Measurements from ENCODE around the gene LMBR1L. TPM values are rescaled to one million over a fixed set of nuclear protein-coding genes. Genes with fewer than 3 reads are reported as not detected.

Gene LMBR1L
- total RNA-seq, 2 donors from 2014 or later, result 25.2 to 143 TPM

DNA sequence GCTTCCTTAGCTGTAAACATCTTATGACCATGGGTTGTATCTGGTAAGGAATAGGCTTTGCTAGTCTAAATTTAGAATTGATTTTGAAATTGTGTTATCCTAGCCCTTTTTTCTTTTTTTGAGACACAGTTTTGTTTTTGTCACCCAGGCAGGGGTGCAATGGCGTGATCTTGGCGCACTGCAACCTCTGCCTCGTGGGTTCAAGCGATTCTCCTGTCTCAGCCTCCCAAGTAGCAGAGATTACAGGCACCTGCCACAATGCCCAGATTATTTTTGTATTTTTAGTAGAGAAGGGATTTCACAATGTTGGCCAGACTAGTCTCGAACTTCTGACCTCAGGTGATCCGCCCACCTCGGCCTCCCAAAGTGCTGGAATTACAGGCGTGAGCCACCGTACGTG lies 22.9 kb upstream of the LMBR1L start:
- no peaks in the 10 kb centered on the region for H3K4me1 ChIP-seq (replicated peaks)
- DNase-seq (ENCODE audit: low spot score), result no peak
- no peaks in the 10 kb centered on the region for H3K27me3 ChIP-seq (replicated peaks; ENCODE audit: insufficient read depth)
- H3K4me3 ChIP-seq, result no peak overlapping the region
- no peaks in the 10 kb centered on the region for H3K36me3 ChIP-seq
- intact Hi-C loops (cut with DNase I), result no loop called here
- H3K9me3 ChIP-seq, result no peaks in the 10 kb centered on the region
- H3K27ac ChIP-seq, result no peak overlapping the region
- TF ChIP-seq POLR2A (IDR thresholded peaks at IDR 0.05), result no peak
- no peak for TF ChIP-seq POLR2AphosphoS5 (IDR thresholded peaks at IDR 0.05)
- TF ChIP-seq, protein P1, sequence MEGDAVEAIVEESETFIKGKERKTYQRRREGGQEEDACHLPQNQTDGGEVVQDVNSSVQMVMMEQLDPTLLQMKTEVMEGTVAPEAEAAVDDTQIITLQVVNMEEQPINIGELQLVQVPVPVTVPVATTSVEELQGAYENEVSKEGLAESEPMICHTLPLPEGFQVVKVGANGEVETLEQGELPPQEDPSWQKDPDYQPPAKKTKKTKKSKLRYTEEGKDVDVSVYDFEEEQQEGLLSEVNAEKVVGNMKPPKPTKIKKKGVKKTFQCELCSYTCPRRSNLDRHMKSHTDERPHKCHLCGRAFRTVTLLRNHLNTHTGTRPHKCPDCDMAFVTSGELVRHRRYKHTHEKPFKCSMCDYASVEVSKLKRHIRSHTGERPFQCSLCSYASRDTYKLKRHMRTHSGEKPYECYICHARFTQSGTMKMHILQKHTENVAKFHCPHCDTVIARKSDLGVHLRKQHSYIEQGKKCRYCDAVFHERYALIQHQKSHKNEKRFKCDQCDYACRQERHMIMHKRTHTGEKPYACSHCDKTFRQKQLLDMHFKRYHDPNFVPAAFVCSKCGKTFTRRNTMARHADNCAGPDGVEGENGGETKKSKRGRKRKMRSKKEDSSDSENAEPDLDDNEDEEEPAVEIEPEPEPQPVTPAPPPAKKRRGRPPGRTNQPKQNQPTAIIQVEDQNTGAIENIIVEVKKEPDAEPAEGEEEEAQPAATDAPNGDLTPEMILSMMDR (IDR thresholded peaks at IDR 0.05), result no peak
- 95% methylated on average over 10 of the region's 10 CpGs for WGBS

DNA sequence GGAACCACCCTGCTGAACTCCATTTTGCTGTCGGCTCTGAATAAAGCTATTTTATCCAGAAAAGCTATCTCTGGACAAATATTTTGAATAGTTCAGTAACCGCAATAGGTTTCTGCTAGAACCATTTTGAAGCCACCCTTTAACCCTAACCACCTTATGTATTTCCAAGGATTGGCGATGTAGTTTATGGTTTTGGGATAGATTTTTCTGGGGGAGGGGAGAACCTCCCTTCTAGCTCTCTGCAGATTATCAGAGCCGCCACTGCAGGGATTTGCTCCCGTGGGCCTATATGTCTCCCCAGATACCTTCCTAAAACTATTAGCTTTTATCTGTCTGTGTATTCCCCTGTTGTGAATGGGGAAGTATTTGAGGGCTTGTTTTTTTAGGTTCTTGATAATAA lies 22.4 kb upstream of the LMBR1L start:
- TF ChIP-seq POLR2AphosphoS5 (IDR thresholded peaks at IDR 0.05) (no peak), POLR2A (IDR thresholded peaks at IDR 0.05) (no peak)
- TF ChIP-seq, protein P1 (IDR thresholded peaks at IDR 0.05), result no peak
- DNase-seq (ENCODE audit: low spot score), result no peak
- intact Hi-C loops (cut with DNase I), result no loop called here
- Histone ChIP-seq H3K27ac (no peak overlapping the region), H3K36me3 (no peaks in the 10 kb centered on the region), H3K9me3 (no peaks in the 10 kb centered on the region), H3K4me3 (no peak overlapping the region), H3K27me3 (replicated peaks; ENCODE audit: insufficient read depth) (no peaks in the 10 kb centered on the region), H3K4me1 (replicated peaks) (no peaks in the 10 kb centered on the region)
- WGBS, result 59% methylated on average over 5 of the region's 5 CpGs

DNA sequence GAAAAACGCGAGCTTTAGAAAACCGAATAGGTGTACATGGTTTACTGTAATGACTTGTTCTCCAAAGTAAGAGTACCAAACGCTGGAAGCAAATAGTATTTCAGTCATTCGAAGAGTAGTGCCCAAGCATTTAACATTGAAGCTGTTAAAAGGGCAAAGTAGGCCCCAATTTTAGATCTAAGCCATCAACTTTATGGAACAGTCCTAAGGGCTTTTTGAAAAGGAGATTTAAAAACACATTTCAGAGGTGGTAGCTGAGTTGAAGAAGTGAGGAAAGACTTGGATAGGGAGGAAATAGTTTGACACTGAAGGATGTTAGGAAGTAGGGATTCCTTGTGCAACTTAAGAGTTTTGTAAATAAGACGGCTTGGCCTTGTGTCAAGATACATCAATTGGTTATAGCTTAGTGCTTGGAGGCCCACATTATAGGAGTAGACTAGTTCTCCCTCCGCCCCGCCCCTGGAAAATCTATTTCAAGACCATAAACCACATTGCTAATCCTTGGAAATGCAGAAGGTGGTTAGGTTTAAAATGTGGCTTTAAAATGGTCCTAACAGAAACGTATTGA lies 21.3 kb upstream of the LMBR1L start:
- 20% methylated on average over 9 of the region's 9 CpGs for WGBS
- TF ChIP-seq, protein P1 (IDR thresholded peaks at IDR 0.05), result peak in 1 of 4 experiments; percentile 0
- TF ChIP-seq POLR2A (IDR thresholded peaks at IDR 0.05), result no peak
- Histone ChIP-seq H3K4me3 (peak overlapping the region; percentile 85 to 97), H3K9me3 (no peaks in the 10 kb centered on the region), H3K27me3 (replicated peaks; ENCODE audit: insufficient read depth) (no peaks in the 10 kb centered on the region), H3K36me3 (no peaks in the 10 kb centered on the region), H3K27ac (peak overlapping the region; percentile 98 to 100), H3K4me1 (replicated peaks) (no peaks in the 10 kb centered on the region)
- DNase-seq (ENCODE audit: low spot score), result peak; percentile 14
- intact Hi-C loops (cut with DNase I), result loop anchor here (2.0 kb wide), 1 partner anchor 57 kb away; the partner anchor contains the start of gene TUBA1A

DNA sequence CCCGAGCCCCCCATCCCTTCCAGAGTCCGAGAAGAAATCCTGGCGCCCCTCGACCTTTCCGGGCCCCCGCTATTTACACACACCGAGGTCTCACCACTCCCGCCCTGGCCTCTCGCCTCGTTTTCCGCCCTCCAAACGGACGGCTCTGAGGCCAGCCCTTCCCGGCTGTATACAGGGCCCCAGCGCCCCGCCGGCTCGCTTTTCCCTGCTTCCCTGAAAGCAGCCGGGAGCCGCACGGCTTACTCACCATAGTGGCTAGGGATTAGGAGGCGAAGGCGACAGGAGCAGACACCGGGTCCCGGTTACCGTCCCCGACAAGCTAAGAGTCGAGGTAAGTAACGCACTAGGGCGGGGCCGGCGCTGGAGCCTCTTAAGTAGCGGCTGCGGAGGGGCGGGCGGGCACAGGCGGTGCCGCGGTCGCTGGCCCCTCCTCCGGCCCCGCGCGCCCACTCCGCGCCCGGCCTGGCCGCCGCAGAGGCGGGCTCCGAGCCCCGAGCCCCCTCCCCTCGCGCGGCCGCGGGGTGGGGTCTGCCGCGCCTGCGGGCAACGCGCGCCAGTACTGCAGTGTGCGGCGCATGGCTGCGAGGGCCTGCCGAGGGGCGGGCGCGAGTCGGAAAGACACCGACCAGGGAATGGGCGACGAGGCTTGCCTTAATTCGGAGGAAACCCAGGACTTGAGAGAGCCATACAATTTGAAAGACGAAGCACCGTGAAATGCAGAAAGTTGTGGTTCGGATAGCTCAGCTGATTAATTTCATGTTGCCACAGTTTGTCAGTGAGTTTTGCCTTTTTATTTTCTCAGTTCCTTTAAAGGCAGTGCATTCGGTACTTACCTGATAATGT lies 20.6 kb upstream of the LMBR1L start, which contains the start of gene TUBA1B:
TUBA1B (minus strand) TSS at position 345 of the 843 bp plus-strand sequence; CDS start at position 250, 95 bp downstream.
- intact Hi-C loops (cut with DNase I), result loop anchor here (2.0 kb wide), 1 partner anchor 58 kb away; the partner anchor contains the start of gene TUBA1A
- H3K36me3 ChIP-seq, result no peaks in the 10 kb centered on the region
- peak; percentile 52 for TF ChIP-seq POLR2AphosphoS5 (IDR thresholded peaks at IDR 0.05)
- peak; percentile 81 for TF ChIP-seq POLR2A (IDR thresholded peaks at IDR 0.05)
- TF ChIP-seq, protein P1 (IDR thresholded peaks at IDR 0.05), result peak in 1 of 4 experiments; percentile 2
- peak within 1 kb of the TSS; percentile 85 to 97 for H3K4me3 ChIP-seq
- H3K4me1 ChIP-seq (replicated peaks), result no peaks in the 10 kb centered on the region
- H3K27me3 ChIP-seq (replicated peaks; ENCODE audit: insufficient read depth), result no peaks in the 10 kb centered on the region
- peak within 1 kb of the TSS; percentile 98 to 100 for H3K27ac ChIP-seq
- WGBS, result under 1% methylated on average over 51 of the region's 79 CpGs
- H3K9me3 ChIP-seq, result no peaks in the 10 kb centered on the region
- DNase-seq (ENCODE audit: low spot score), result peak; percentile 90

All from prostate gland (tissue), 2 donors.